ENCODE data around the gene TMEM62. TPM values are rescaled to one million over a fixed set of nuclear protein-coding genes. Genes with fewer than 3 reads are reported as not detected.

TMEM62 gene
- total RNA-seq, 1 experiment from 2014 or later, result 7.2 TPM

DNA sequence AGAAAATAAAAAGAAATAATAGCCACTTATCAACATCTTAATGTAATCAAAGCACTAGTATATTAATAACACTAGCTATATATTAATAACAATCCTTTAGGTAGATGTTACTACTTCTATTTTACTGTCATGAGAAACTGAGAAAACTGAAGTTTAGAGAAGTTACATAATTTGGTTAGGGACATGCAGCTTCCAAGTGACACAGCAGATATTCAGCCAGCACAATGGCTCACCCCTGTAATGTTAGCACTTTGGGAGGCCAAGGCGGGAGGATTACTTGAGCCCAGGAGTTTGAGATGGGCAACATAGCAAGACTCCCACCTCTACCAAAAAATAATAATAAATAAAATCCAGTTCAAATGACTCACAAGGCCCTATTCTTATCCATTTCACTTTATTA is 25.6 kb upstream of the TMEM62 start:
- H4K8ac ChIP-seq (replicated peaks; ENCODE audit: insufficient read length, low read depth, low read length), result no peak overlapping the region
- H2BK12ac ChIP-seq (ENCODE audit: insufficient read length, low read depth, low read length), result no peak overlapping the region
- H3K27ac ChIP-seq (ENCODE audit: insufficient read length, low read depth, low read length), result no peak overlapping the region
- no peak overlapping the region for H2BK5ac ChIP-seq (ENCODE audit: insufficient read length, low read length)
- no peak overlapping the region for H3T11ph ChIP-seq (ENCODE audit: low read length)
- no peak overlapping the region for H3K9ac ChIP-seq (ENCODE audit: extremely low read depth, insufficient read length, low read length)
- peaks cover 8% of the 10 kb centered on the region for H3K23me2 ChIP-seq (ENCODE audit: insufficient read length, low read depth, low read length, poor library complexity, severe bottlenecking)
- H3K4me1 ChIP-seq (ENCODE audit: insufficient read depth, low read length), result no peaks in the 10 kb centered on the region
- H3K79me2 ChIP-seq (ENCODE audit: insufficient read depth, low read length), result peaks cover 1% of the 10 kb centered on the region; the same call in 1 of the 2 replicates
- Mint-ChIP-seq H3K4me1 (peaks cover 11 to 13% of the 10 kb centered on the region in 2 experiments), H3K4me3 (no peak overlapping the region), H3K9me3 (no peaks in the 10 kb centered on the region), H3K27ac (no peak overlapping the region), H3K27me3 (ENCODE audit: low read depth) (peaks cover 6% of the 10 kb centered on the region), H3K36me3 (ENCODE audit: insufficient read depth in 1 of 3, low read depth in 3 of 3) (peaks cover 0 to under 1% (median under 1%) of the 10 kb centered on the region in 3 experiments; a peak in 3 of 7 replicates)
- no peak overlapping the region for H2BK20ac ChIP-seq (ENCODE audit: low read depth, low read length, poor library complexity, severe bottlenecking)
- H3K4ac ChIP-seq (ENCODE audit: low read depth, low read length), result no peak overlapping the region
- no peak for DNase-seq
- TF ChIP-seq, protein P1, sequence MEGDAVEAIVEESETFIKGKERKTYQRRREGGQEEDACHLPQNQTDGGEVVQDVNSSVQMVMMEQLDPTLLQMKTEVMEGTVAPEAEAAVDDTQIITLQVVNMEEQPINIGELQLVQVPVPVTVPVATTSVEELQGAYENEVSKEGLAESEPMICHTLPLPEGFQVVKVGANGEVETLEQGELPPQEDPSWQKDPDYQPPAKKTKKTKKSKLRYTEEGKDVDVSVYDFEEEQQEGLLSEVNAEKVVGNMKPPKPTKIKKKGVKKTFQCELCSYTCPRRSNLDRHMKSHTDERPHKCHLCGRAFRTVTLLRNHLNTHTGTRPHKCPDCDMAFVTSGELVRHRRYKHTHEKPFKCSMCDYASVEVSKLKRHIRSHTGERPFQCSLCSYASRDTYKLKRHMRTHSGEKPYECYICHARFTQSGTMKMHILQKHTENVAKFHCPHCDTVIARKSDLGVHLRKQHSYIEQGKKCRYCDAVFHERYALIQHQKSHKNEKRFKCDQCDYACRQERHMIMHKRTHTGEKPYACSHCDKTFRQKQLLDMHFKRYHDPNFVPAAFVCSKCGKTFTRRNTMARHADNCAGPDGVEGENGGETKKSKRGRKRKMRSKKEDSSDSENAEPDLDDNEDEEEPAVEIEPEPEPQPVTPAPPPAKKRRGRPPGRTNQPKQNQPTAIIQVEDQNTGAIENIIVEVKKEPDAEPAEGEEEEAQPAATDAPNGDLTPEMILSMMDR (conservative IDR thresholded peaks at IDR 0.05), result no peak
- no peak overlapping the region for H3K56ac ChIP-seq (ENCODE audit: insufficient read length, low read depth, low read length)
- H3K79me1 ChIP-seq (ENCODE audit: insufficient read depth, low read depth, low read length, poor library complexity, severe bottlenecking), result peaks cover 3% of the 10 kb centered on the region
- no peaks in the 10 kb centered on the region for H3K9me3 ChIP-seq (ENCODE audit: control insufficient read depth, low read depth, low read length)
- H3K23ac ChIP-seq (ENCODE audit: insufficient read length, low read depth, low read length), result no peak overlapping the region
- H2BK15ac ChIP-seq (ENCODE audit: low read depth, low read length), result no peak overlapping the region
- no peak overlapping the region for H4K5ac ChIP-seq (ENCODE audit: insufficient read length, low read depth, low read length)
- H2AK5ac ChIP-seq (ENCODE audit: insufficient read length, low read length), result no peak overlapping the region
- H2AFZ ChIP-seq (ENCODE audit: low read length), result no peak overlapping the region
- H3K4me2 ChIP-seq (ENCODE audit: insufficient read depth, insufficient read length, low read length), result no peak overlapping the region
- H3K18ac ChIP-seq (ENCODE audit: insufficient read length, low read depth, low read length), result no peak overlapping the region
- H2BK120ac ChIP-seq (ENCODE audit: low read depth, low read length, poor library complexity, severe bottlenecking), result no peak overlapping the region
- no peak overlapping the region for H4K91ac ChIP-seq (ENCODE audit: insufficient read length, low read depth, low read length)
- H4K20me1 ChIP-seq (ENCODE audit: control insufficient read depth, insufficient read depth, insufficient read length), result no peaks in the 10 kb centered on the region
- H3K14ac ChIP-seq (ENCODE audit: insufficient read depth, low read length), result no peak overlapping the region
- WGBS (ENCODE audit: extremely low coverage, insufficient read length, low lambda C conversion rate), result no CpG with 5 or more reads among the region's 1 CpG
- H3K27me3 ChIP-seq (ENCODE audit: insufficient read depth, low read length), result no peaks in the 10 kb centered on the region

All from H9 (cell line).